Measurements from ENCODE around the gene OR7G1. TPM values are rescaled to one million over a fixed set of nuclear protein-coding genes. Genes with fewer than 3 reads are reported as not detected.

The OR7G1 gene
- total and polyA plus RNA-seq, 5 experiments from 2014 or later: not detected

DNA sequence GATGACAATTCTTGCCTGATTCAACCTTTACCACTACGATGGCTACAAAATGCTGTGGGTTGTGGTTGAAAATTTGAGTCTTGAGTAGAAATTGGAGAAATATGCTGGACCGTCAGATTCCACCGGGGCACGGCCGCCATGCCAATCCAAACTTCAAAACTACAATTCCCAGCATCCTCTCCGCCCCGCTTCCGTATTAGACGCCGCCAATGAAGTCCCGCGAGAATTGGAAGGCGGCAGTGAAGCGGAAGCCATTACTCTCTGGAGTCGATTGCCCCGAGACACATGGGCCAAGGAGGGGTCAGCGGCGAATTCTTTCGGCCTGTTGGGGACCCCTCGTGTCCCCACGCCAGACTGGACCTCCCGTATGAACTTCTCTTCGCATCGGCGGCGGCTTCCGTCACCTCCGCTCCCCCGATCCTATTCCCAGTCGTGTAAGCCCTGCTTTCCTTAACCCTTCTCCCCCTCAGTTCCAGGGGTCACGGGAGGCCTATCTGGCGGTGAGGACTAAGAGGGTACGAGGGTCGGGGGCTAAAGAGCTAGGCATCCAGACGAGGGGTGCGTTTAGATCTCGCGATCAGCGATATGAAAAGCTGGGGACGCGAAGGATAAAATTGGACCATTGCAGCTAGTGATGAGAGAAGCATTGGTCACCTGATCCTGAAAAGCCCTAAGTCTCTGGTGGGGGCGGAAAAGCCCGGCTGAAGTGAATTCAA lies 24.8 kb upstream of the OR7G1 start, which contains the start of gene ZNF317:
ZNF317 (plus strand) TSS at position 239 of the 716 bp plus-strand sequence. CDS start 15,620 bp downstream, outside the sequence.
- peaks cover 0 to 2% (median 0%) of the 10 kb centered on the region in 5 donors for H3K27me3 Mint-ChIP-seq
- DNase-seq: peak; percentile 73 to 97 (median 89)
- H3K4me3 Mint-ChIP-seq: peak within 1 kb of the TSS; percentile 95 to 99 (median 98)
- POLR2A ChIA-PET: interaction anchor here (0.6 kb wide), 1 partner anchor 860 kb away, joined by 4 read pairs; no protein-coding TSS in a partner anchor
- peak; percentile 92 for ATAC-seq
- H3K4me1 Mint-ChIP-seq: peaks cover 14 to 48% (median 40%) of the 10 kb centered on the region in 4 donors
- H3K36me3 Mint-ChIP-seq: peaks cover 12 to 26% (median 24%) of the 10 kb centered on the region in 3 donors
- peaks cover 7 to 18% (median 12%) of the 10 kb centered on the region in 9 donors for H3K9me3 Mint-ChIP-seq
- peak within 1 kb of the TSS; percentile 97 to 100 (median 98) for H3K27ac Mint-ChIP-seq

DNA sequence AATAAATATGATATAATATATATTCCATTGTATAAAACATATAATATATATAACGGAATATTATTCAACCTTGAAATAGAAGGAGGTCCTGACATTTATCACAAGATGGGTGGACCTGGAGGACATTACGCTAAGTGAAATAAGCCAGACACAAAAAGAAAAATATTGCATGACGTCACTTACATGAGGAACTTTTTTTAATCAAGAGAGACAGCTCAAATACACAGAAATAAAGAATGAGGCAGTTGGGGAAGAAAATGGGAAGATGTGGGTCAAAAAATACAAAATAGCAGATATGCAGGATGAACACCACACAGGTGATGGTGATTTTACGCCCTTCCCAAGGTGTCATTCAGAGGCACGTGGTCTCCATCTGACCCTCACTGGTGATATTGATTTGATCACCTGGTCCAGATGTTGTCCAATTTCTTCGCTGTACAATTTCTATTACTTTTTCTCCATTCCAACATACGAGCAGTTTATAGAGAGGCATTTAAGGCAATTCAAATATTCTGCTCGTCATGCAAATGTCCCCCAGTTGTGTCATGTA lies 24.1 kb upstream of the OR7G1 start:
- Mint-ChIP-seq H3K27me3 (peaks cover 0 to 2% (median 0%) of the 10 kb centered on the region in 5 donors), H3K27ac (peak overlapping the region; percentile 97 to 100 (median 98)), H3K9me3 (peaks cover 3 to 11% (median 6%) of the 10 kb centered on the region in 9 donors), H3K4me3 (peak overlapping the region; percentile 95 to 99 (median 98)), H3K36me3 (peaks cover 9 to 20% (median 18%) of the 10 kb centered on the region in 3 donors), H3K4me1 (peaks cover 13 to 47% (median 39%) of the 10 kb centered on the region in 4 donors)
- POLR2A ChIA-PET: interaction anchor here (0.6 to 0.7 kb wide), 2 partner anchors 482 to 860 kb away, joined by 3 to 4 read pairs; no protein-coding TSS in a partner anchor
- ATAC-seq (peak; percentile 7 to 25), DNase-seq (no peak)

DNA sequence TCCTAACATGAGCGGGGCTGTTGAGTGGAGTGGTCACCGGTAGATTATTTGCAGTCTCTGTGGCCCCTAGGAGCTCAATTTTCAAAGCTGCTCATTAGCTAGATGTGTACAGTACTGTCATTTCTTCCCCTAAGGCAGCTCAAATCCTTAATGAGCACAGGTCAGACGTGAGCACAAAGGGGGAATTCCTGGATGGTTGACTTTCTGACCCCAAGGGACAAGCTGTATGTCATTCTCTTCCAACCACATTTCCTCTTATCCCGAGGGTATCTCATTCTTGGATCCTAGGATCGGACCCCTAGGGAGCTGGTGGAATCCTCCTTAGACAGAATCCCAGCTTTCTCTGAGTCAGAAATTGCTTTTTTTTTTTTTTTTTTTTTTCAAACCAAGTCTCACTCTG lies 16.9 kb upstream of the OR7G1 start:
- no peaks in the 10 kb centered on the region for H3K36me3 Mint-ChIP-seq
- H3K9me3 Mint-ChIP-seq: no peaks in the 10 kb centered on the region
- POLR2A ChIA-PET: interaction anchor here (0.7 kb wide), 1 partner anchor 1397 kb away, joined by 12 read pairs; no protein-coding TSS in a partner anchor
- DNase-seq (no peak), ATAC-seq (no peak)
- H3K4me3 Mint-ChIP-seq: no peak overlapping the region
- no peak overlapping the region for H3K27ac Mint-ChIP-seq
- H3K4me1 Mint-ChIP-seq: peaks cover under 1 to 16% (median 11%) of the 10 kb centered on the region in 4 donors
- H3K27me3 Mint-ChIP-seq: peaks cover 2 to 18% (median 7%) of the 10 kb centered on the region in 5 donors

DNA sequence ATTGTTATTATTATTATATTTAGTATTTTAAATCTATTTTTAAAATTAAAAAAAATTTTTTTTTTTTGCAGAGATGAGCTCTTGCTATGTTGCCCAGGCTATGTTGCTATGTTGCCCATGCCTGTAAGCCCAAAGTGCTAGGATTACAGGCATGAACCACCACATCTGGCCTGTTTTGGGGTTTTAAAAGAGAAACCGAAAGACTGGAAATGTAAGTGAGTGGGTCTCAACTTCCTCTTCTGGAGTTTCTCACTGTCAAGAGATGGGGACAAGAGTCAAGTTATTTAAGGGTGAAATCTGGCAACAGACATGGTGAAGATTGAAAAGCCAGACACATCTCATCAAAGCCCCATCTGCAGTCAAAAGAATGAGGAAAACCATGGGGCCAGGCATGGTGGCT lies 15.4 kb upstream of the OR7G1 start:
- POLR2A ChIA-PET: no interaction called here
- Mint-ChIP-seq H3K4me3 (no peak overlapping the region), H3K4me1 (peaks cover 2 to 10% (median 7%) of the 10 kb centered on the region in 4 donors), H3K36me3 (no peaks in the 10 kb centered on the region), H3K27ac (peak overlapping the region in 1 of 10 donors; percentile 52), H3K9me3 (no peaks in the 10 kb centered on the region), H3K27me3 (peaks cover 12 to 28% (median 21%) of the 10 kb centered on the region in 5 donors)
- no peak for ATAC-seq
- DNase-seq: no peak

DNA sequence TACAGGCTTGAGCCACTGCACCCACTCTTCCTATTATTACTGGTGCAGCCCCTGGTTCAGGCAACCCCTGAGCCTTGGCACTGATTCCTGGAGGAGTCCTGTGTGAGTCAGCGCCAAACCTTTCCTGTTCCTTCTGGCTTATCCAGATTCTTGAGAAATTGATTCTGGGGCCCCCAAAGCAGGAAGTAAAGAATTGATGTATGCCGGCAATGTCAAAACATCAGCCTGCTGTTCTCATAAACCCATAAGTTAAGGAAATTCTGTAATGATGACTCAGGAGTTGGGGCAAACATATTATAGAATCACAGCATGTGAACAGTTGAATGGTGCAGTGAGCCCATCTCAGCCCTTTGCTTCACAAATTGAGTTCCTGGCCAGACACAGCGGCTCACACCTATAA lies 12.6 kb upstream of the OR7G1 start:
- Mint-ChIP-seq H3K27me3 (peaks cover 18 to 35% (median 30%) of the 10 kb centered on the region in 5 donors), H3K36me3 (no peaks in the 10 kb centered on the region)

DNA sequence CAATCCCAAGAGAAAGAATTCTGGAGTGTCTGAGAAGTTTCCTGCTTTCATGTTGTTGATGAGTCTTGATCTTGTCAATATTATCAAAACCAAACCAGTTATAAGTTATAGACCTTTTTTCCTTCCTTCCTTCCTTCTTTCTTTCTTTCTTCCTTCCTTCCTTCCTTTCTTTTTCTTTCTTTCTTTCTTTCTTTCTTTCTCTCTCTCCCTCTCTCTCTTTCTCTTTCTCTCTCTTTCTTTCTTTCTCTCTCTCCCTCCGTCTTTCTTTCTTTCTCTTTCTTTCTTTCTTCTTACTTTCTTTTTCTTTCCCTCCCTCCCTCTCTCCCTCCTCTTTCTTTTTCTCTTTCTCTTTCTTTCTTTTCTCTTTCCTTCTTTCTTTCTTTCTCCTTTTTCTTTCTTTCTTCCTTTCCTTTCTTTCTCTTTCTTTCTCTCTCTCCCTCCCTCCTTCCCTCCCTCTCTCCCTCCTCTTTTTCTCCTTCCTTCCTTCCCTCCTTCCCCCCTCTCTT lies 11.4 kb upstream of the OR7G1 start, which contains the start of gene OR7G3:
OR7G3 (minus strand) TSS at position 51 of the 506 bp plus-strand sequence; CDS start at position 51, 0 bp downstream.
- H3K4me1 Mint-ChIP-seq: peaks cover 2 to 10% (median 7%) of the 10 kb centered on the region in 4 donors
- peak within 1 kb of the TSS in 1 of 10 donors; percentile 48 for H3K4me3 Mint-ChIP-seq
- peaks cover 21 to 40% (median 33%) of the 10 kb centered on the region in 5 donors for H3K27me3 Mint-ChIP-seq
- DNase-seq: no peak
- ATAC-seq: no peak
- peak within 1 kb of the TSS in 2 of 10 donors; percentile 6 to 83 for H3K27ac Mint-ChIP-seq
- no peaks in the 10 kb centered on the region for H3K9me3 Mint-ChIP-seq
- no peaks in the 10 kb centered on the region for H3K36me3 Mint-ChIP-seq
- POLR2A ChIA-PET: no interaction called here

More for the DNA sequence above, 12.6 kb upstream of the OR7G1 start:
- ATAC-seq (no peak), DNase-seq (no peak)
- H3K4me1 Mint-ChIP-seq: peaks cover 2 to 10% (median 7%) of the 10 kb centered on the region in 4 donors
- no peak overlapping the region for H3K27ac Mint-ChIP-seq
- POLR2A ChIA-PET: no interaction called here
- H3K4me3 Mint-ChIP-seq: no peak overlapping the region
- H3K9me3 Mint-ChIP-seq: no peaks in the 10 kb centered on the region

DNA sequence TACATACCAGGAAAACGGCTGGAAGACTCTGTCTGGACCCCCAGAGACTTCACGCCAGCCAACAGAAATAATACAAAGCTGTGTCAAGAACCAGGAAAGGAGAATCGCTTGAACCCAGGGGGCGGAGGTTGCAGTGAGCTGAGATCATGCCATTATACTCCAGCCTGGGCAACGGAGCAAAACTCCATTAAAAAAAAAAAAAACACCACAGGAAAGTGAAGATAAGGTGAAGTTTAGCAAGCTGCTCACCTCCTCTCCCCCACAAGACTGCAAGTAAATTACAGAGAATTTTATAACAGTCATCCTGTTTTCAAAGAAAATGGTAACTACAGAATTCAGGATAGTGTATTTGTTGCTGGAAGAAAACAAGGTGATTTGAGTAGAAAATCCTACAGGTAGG lies 984 bp upstream of the OR7G1 start:
- DNase-seq (no peak), ATAC-seq (no peak)
- no peak overlapping the region for H3K4me3 Mint-ChIP-seq
- no peaks in the 10 kb centered on the region for H3K9me3 Mint-ChIP-seq
- H3K27ac Mint-ChIP-seq: no peak overlapping the region
- peaks cover 17 to 42% (median 25%) of the 10 kb centered on the region in 5 donors for H3K27me3 Mint-ChIP-seq
- H3K36me3 Mint-ChIP-seq: no peaks in the 10 kb centered on the region
- H3K4me1 Mint-ChIP-seq: no peaks in the 10 kb centered on the region
- POLR2A ChIA-PET: no interaction called here

DNA sequence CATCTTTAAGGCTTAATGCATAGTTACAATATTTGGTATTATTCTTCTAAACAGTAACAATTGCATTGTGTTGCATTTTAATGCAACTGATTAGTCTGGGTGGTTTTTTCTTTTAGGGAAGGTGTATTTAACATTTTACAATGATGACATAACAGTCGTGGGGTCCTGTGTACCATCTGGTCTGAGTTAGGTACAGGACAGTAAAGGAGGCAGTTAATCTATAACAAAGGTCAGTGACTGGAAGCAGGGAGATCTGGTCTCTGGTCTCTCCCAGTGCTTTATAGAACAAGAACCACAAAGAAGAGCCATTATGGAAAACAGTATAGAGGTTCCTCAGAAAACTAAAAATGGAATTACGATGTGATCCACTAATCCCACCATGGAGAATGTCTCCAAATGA lies 5.6 kb downstream of the OR7G1 start:
- Mint-ChIP-seq H3K4me3 (no peak overlapping the region), H3K36me3 (no peaks in the 10 kb centered on the region), H3K27me3 (peaks cover 11 to 27% (median 21%) of the 10 kb centered on the region in 5 donors), H3K9me3 (no peaks in the 10 kb centered on the region), H3K4me1 (peaks cover 0 to 2% (median 0%) of the 10 kb centered on the region in 4 donors), H3K27ac (no peak overlapping the region)
- DNase-seq (no peak), ATAC-seq (no peak)
- POLR2A ChIA-PET: no interaction called here

DNA sequence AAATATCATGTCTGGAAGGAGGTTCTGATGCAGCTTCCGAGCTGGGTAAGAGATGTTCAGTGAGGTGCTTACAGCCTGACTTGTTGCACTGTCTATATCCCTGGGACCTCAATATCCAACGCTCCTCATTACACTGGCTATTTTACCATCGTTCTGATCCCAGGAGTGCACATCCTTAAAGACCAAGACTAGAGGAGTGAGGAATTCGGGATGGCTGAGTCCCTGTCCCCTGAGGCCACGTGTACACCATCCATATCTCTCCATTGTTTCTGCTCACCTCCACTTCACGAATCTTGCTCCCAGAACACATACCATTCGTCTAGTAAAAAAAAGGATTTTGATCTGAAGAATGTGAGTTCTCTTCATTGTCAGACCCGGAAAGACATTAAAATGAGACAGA lies 8.2 kb downstream of the OR7G1 start, which contains the start of gene OR7G2:
OR7G2 (minus strand) TSS at position 101 of the 400 bp plus-strand sequence. CDS start 4,232 bp downstream, outside the sequence.
- Mint-ChIP-seq H3K4me1 (peaks cover 0 to 2% (median 0%) of the 10 kb centered on the region in 4 donors), H3K9me3 (no peaks in the 10 kb centered on the region), H3K27me3 (peaks cover 11 to 38% (median 19%) of the 10 kb centered on the region in 5 donors), H3K36me3 (no peaks in the 10 kb centered on the region), H3K4me3 (no peak within 1 kb of the TSS), H3K27ac (no peak within 1 kb of the TSS)
- ATAC-seq: no peak
- POLR2A ChIA-PET: no interaction called here
- DNase-seq: no peak

DNA sequence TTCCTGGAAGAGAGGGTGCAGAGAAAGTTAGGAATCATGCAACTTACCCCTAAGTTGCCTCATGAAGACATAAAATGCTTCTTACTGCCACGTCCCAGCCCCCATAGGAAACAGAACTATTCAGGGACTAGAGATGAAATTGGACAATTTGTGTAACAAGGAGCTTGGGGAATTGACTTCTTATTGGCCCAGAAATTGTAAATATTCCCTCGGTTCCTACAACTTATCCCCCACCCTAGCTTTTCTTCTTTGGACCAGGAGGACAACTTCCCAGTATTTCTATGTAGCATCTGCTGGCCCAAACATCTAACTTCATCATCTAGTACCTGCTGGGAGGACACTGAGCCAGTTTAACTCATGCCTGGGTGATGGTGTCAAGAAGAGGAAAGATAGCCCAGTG lies 28.8 kb downstream of the OR7G1 start, which contains the start of gene OR1M1:
OR1M1 (plus strand) TSS at position 301 of the 400 bp plus-strand sequence. CDS start 6,184 bp downstream, outside the sequence.
- no peaks in the 10 kb centered on the region for H3K36me3 Mint-ChIP-seq
- no peak for DNase-seq
- no peak within 1 kb of the TSS for H3K4me3 Mint-ChIP-seq
- no peak for ATAC-seq
- H3K4me1 Mint-ChIP-seq: no peaks in the 10 kb centered on the region
- no peak within 1 kb of the TSS for H3K27ac Mint-ChIP-seq
- no peaks in the 10 kb centered on the region for H3K9me3 Mint-ChIP-seq
- peaks cover 7 to 30% (median 17%) of the 10 kb centered on the region in 5 donors for H3K27me3 Mint-ChIP-seq
- POLR2A ChIA-PET: no interaction called here

DNA sequence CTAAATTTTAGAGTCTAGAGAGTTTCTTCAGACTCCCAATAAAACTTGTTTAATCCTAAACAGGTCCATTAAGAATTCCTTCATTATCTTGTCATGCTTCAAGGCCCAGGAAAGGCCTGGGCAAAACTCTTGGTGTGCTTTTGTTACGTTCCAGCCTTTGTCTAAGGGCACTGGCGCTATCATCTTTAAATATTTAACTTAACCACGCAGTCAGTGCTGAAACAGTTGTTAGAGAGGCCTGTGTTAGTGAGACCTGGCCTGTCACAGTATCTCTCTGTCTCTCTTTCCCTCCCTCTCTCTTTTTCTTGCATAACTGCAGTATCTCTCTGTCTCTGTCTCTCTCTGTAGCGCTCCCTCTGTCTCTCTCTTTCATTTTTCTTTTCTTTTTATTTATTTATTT lies 36.9 kb downstream of the OR7G1 start:
- ATAC-seq (no peak), DNase-seq (no peak)
- H3K36me3 Mint-ChIP-seq: no peaks in the 10 kb centered on the region
- H3K9me3 Mint-ChIP-seq: no peaks in the 10 kb centered on the region
- H3K27ac Mint-ChIP-seq: peak overlapping the region in 1 of 10 donors; percentile 7
- H3K27me3 Mint-ChIP-seq: peaks cover 0 to 4% (median 0%) of the 10 kb centered on the region in 5 donors
- H3K4me3 Mint-ChIP-seq: no peak overlapping the region
- H3K4me1 Mint-ChIP-seq: peaks cover 0 to 3% (median 0%) of the 10 kb centered on the region in 4 donors
- POLR2A ChIA-PET: no interaction called here

DNA sequence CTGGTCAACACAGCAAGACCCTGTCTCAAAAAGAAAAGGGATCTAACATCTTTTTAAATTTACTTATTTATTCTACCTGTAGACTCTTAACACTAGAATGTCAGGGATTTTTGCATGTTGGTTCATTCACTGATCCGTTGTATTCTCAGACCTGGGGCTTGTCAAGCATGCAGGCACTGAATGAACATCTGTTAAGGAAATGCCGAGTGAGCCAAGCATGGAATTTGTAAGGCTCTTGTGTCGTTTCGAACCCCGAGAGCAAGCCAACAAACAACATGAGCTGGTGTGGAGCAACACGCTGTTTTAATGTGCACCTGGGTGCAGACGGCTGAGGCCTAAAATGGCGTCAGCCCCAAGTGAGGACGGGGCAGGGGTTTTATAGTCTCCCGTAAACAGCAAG lies 38.7 kb downstream of the OR7G1 start:
- H3K9me3 Mint-ChIP-seq: no peaks in the 10 kb centered on the region
- POLR2A ChIA-PET: no interaction called here
- H3K4me1 Mint-ChIP-seq: peaks cover 0 to 3% (median 0%) of the 10 kb centered on the region in 4 donors

More for the DNA sequence above, 38.7 kb downstream of the OR7G1 start:
- ATAC-seq: no peak
- no peak overlapping the region for H3K4me3 Mint-ChIP-seq
- peaks cover 0 to 2% (median 0%) of the 10 kb centered on the region in 5 donors for H3K27me3 Mint-ChIP-seq
- DNase-seq: no peak
- H3K36me3 Mint-ChIP-seq: no peaks in the 10 kb centered on the region
- H3K27ac Mint-ChIP-seq: peak overlapping the region in 1 of 10 donors; percentile 56

All from naive thymus-derived CD8-positive, alpha-beta T cell (primary cell).